GM12875 (cell line): ENCODE measurements around the gene EED.

ENCODE experiments used
- H3K4me3 ChIP-seq: one replicate; pipeline ENCODE4 v1.5.1; 2011; ENCODE audit warnings: low read depth, low read length, control low read depth
- TF ChIP-seq, protein P1 (sequence below): IDR thresholded peaks from 2 replicates; pipeline ENCODE4 v1.5.1; 2011; ENCODE audit warnings: low read depth, mild to moderate bottlenecking, control low read depth, inconsistent platforms, low read length, moderate library complexity, borderline replicate concordance; ENCODE audit not compliant: insufficient read depth

Gene EED

DNA sequence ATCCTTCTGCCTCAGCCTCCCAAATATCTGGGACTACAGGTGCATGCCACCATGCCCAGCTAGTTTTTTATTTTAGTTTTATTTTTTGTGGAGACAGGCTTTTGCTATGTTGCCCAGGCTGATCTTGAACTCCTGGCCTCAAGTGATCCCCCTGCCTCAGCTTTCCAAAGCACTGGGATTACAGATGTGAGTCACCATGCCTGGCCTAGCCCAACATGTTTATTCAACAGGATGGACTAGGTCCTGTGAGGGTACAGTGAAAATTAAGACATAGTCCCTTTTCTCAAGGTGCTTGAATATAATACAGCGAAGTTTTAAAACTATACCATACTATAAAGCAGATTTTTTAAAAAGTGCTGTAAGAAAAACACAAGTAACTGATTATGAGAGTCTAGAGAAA, 45.2 kb upstream of the EED start:
- TF ChIP-seq, protein P1, sequence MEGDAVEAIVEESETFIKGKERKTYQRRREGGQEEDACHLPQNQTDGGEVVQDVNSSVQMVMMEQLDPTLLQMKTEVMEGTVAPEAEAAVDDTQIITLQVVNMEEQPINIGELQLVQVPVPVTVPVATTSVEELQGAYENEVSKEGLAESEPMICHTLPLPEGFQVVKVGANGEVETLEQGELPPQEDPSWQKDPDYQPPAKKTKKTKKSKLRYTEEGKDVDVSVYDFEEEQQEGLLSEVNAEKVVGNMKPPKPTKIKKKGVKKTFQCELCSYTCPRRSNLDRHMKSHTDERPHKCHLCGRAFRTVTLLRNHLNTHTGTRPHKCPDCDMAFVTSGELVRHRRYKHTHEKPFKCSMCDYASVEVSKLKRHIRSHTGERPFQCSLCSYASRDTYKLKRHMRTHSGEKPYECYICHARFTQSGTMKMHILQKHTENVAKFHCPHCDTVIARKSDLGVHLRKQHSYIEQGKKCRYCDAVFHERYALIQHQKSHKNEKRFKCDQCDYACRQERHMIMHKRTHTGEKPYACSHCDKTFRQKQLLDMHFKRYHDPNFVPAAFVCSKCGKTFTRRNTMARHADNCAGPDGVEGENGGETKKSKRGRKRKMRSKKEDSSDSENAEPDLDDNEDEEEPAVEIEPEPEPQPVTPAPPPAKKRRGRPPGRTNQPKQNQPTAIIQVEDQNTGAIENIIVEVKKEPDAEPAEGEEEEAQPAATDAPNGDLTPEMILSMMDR = no peak
- no peak overlapping the region for H3K4me3 ChIP-seq

DNA sequence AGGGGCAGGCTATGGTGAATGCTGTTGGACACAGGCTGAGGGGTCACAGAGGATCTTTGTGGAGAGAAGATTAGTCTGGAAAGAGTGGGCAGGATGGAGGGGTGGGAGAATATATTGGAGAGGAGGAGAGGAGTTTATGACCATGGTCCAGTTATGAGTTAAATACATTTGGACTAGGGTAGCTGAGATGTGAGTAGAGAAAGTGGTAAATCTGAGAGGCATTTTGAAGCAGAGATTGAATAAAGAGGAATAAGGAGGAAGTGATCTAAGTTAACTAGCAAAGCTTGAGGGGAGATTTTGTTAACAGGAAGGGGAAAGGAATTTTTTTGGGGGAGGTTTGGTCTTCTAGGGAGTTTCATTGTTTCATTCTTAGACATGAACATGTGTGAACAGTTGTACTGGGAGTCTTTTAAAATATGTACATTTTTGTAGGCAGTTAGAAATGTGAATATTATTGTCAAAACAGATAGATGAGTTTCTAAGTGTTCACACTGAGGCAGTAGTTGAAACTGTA, 43.1 kb upstream of the EED start:
- H3K4me3 ChIP-seq = no peak overlapping the region
- TF ChIP-seq, protein P1 = no peak

DNA sequence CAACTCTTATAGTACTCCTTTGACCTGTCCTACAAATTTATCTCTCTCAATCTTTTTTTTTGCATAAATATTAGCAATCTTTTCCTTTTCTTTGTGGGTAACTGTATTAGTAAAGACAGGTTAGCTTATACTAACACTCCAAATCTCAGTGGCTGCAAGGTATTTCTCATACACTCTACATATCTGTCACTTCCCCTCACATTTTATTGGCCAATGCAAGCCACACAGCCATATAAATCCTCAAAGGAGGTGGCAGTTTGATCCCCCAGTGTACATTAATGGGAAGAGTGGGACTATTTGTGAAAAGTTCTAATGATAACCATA, 42.6 kb upstream of the EED start:
- peak overlapping the region; percentile 23 for H3K4me3 ChIP-seq

DNA sequence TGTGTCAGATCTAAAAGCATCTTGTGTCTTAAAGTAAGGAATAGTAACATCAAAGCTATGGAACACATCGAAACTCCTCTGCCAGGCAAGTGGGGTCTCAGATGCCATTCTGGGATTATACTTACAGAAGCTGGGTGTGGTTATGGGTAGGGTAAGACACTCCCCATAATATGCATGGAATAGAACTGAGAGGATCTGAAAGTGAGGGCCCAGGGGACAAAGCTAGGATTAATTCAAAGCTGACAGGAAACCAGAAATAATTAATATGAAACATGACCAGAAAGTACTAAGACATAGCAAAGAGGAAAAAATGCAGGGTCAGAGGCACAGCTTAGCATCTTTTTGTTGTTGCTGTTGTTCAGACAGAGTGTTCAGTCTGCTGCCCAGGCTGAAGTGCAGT, 40.2 kb upstream of the EED start:
- TF ChIP-seq, protein P1 = no peak
- H3K4me3 ChIP-seq = no peak overlapping the region

More for the DNA sequence above, 42.6 kb upstream of the EED start:
- TF ChIP-seq, protein P1 = no peak

DNA sequence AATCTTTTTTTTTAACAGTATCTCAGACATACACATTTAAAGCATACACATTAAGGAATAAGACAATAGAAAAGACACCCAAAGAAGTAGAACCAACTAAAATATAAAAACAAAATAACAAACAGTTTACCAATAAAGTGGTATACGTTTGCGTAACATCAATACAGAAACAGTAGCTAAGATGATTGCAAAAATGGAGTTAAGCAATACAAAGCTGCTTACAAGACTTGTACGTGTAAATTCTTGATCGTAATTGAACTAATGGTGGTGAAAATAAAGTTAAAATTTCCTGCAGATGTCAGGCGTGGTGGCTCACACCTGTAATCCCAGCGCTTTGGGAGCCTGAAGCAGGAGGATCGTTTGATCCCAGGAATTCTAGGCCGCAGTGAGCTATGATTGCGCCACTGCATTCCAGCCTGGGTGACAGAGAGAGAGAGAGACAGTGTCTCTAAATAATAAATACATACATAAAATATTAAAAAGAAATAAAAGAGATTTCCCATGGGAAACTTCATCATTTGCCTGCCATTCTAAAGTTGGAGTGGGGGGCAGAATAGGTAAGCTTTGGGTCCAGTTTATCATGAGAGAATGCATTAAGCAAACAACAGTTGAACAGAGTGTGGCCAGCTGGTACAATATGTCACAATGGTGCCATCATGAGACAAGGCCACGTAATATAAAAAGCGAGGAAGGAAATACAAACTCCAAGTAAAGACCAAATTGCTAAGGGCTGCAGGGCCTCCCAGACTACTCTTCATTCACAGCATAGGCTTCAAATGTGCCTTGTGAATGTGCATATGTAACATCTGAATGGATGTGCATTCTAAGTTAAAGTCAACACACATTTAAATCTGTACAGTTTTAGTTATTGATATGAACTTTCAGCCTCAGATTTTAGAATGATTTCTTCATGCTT, 38.9 kb upstream of the EED start:
- no peak overlapping the region for H3K4me3 ChIP-seq
- TF ChIP-seq, protein P1 = no peak

DNA sequence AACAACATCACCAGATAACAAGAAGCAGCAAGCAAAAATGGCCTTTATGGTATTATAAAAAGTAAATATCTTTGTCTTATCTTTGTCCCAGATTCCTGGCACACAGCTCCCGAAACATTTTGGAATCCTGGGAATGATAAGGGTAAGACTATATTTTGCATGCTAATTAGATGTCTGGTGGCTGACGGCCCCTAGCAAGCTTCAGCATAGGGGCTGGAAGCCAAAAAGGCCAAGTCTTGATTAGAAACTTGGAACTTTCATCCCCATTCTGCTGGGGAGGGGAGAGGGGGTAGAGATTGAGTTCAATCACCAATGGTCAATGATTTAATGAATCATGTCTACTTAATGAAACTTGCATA, 38.2 kb upstream of the EED start:
- no peak overlapping the region for H3K4me3 ChIP-seq

More for the DNA sequence above, 38.2 kb upstream of the EED start:
- TF ChIP-seq, protein P1 = no peak
